Measurements from ENCODE around the gene ANKRD1.

ANKRD1 gene

DNA sequence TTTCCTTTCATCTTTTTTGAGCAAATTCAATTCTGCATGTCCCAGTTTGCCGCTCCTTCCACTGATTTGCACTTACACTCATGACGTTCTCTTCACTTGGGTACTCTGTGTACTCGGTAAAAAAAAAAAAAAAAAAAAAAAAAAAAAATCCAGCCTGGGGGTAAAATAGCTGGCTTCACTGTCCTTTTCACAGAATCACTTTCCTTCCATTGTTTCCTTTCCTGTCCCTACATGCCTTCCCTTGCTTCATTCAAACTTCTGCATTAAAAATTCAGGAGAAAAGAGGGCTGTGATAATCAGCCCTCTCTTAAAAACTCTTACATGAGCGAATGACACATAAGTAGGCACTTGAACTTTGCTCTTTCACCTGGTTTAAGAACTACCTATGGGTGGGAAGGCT lies 8.7 kb downstream of the ANKRD1 start:
- DNase-seq (ENCODE audit: low spot score) = no peak

DNA sequence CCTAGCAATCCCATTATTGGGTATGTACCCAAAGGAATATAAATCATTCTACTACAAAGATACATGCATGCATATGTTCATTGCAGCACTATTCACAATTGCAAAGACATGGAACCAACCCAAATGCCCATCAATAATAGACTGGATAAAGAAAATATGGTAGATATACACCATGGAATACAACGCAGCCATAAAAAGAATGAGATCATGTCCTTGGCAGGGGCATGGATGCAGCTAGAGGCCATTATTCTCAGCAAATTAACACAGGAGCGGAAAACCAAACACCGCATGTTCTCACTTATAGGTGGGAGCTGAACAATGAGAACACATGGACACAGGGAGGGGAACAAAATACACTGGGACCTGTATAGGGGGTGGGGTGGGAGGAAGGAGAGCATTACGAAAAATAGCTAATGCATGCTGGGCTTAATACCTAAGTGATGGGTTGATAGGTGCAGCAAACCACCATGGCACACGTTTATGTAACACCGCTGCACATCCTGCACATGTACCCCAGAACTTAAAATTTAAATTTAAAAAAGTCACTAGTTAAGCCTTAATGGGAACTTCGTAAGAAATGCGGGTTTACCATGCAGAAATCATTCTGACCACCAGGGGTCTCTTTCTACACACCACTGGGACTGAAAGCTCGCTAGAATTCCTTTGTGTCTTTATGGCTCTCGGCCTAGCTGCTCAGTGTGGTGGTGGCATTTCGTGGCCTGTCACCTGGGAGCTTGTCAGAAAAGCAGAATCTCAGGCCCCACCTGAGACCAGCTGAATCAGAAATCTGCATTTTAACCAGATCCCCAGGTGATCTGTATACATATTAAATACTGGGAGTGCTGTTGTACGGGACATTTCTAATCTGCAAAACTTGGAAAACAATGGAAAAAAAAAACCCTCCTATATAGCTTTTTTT lies 9.5 kb downstream of the ANKRD1 start:
- DNase-seq (ENCODE audit: low spot score) = peak; percentile 67

DNA sequence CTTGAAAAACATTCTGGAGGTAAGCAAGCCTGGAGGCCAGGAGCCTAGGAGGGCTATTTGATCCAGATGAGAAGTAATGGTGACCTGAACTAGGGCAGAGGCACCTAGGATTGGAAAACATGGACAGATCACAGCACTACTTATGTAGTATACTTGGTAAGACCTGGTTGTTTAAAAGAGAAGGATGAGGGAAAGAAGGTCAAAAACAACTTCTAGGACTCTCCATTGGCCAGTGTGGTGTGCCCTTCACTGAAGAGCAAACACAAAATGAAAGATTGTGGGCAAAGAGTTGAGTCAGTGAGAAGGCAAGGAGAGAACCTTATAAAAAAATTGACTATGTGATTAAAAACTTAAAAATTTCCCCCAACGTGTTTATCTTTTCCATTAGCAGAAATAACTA lies 14.3 kb downstream of the ANKRD1 start:
- no peak for DNase-seq (ENCODE audit: low spot score)

DNA sequence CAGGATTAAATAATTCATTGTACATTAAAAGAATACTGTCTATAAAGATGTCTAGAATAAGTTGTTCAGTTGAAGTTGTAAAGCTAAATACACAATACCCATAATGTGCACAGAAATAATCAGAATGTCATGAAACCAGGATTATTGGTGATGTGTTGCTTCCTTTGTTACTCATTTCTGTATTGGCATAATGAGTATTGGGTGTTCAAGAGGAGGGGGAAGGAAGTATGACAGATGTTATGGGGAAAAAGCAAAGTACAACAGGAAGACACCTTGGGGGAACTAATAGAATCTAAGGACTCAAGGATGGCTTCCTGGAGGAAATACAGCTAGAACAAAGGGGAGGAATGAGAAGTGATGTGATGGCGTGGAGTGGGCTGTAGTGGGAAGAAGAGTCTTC lies 15.0 kb downstream of the ANKRD1 start:
- DNase-seq (ENCODE audit: low spot score) = no peak

DNA sequence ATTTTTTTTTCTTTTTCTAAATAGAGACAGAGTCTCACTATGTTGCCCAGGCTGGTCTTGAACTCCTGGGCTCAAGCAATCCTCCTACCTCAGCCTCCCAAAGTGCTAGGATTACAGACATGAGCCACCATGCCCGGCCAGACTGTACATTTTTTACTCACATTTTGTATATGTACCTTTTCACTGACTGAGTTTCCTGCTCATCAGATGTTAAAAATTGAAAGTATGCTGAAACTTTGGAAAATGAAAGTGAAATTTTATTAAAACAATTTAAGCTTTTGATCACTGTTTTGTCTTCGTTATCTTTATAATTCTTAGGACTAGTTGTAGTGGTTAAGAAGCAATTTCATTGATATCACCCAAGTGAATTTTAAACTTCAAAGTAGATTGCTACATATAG lies 24.0 kb downstream of the ANKRD1 start:
- DNase-seq (ENCODE audit: low spot score) = peak; percentile 6

DNA sequence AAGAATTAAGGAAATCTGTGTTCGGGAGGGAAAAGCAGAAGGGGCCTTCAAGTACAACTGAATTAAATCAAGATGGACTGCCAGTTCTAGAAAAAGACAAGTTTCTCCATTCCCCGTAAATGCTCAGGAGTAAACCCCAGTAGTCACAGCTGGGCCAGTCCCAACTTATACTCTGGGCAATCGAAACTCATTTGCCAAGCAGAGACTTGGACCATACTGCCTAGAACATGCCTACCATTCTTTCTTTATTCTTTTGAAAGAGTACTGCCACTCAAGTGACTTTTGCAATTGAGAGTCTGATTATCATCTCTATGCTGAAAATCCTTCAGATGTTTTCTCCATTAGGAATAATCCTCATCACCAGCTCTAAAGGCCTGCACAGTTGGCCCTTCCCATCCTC lies 27.7 kb downstream of the ANKRD1 start:
- DNase-seq (ENCODE audit: low spot score) = no peak

DNA sequence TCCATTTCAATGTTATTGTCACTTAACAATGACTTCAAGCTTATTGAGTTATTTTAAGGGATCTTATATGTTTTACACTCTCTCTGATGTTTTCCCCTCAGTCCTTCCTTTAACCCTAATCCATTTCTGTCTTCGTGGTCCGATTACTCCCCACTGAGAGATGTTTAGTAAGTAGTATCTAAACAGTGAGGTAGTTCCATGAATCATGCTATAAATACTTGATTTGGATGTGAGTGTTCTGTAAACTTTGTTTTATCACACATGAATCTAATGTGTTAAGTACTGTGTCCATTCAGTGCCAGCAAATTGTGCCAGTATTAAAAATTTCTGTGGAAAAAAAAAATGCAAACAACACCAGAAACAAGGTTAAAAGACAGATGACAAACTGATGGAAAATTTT lies 30.5 kb downstream of the ANKRD1 start:
- no peak for DNase-seq (ENCODE audit: low spot score)

DNA sequence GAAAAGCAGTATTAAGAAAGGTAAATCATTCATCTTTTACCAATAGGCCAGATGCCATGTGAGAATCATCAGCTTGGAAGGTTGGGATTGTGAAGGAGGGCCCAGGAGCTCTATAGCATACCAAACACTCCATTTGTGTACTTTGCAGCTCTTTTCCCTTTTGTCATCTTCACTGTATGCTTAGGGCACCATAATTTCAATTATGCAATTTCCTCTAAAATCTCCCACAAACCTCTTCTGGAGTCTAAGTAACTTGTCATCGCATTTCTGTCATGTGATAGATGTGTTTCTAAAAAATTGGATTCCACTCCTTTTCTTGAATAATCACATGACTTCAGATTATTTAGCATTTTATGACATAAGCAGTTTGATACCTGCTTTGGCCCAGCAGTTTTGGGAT lies 31.3 kb downstream of the ANKRD1 start:
- no peak for DNase-seq (ENCODE audit: low spot score)

DNA sequence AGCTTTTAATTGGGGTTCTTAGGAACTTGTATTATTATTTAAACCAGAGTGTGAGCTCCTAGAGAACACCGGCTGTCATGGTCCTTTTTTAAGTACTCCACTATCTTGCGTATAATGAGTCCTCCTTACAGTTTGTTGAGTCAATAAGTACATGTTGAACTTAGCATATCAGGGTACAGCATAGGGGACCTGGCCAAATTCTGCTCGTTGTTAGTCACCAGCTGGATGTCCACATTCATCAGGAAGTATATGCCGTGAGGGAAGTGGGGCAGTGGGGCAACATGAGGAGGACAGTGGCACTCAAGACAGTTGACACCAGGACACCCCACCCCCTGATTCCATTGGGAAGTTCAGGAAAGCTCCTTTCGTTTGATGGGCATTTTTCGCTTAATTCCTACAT lies 32.5 kb downstream of the ANKRD1 start:
- no peak for DNase-seq (ENCODE audit: low spot score)

DNA sequence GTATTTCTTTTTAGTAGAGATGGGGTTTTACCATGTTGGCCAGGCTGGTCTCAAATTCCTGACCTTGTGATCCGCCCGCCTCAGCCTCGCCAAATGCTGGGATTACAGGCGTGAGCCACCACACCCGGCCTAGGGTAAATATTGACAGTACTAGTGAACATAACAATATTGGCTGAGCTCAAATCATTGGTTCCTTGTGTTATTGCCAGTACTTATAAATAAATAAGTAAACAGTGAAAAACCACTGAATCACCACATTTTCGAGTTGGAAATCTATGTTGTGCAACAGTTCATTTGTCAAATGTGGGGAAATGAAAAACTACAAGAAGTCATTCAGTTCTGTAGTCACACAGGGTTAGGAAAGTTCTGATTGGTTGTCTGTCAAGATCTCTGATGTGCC lies 33.3 kb downstream of the ANKRD1 start:
- no peak for DNase-seq (ENCODE audit: low spot score)

DNA sequence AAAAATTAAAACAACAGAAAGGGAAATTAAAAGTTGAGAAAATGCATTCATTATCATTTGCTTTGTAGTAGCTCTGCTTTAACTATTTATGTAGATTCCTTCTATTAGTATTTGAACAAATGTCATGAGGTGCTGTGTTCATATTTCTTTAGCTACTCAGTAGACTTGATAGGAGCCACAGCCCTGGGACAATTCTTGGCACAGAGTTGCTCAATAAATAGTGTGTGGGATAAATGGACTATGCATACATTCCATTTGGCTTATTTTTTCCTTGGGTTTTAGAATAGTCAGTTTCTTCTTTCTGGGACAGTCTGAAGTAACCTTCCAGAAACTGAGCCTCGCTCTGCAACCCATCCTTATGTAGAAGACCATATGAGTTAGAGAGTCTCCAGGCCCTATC lies 35.7 kb downstream of the ANKRD1 start:
- no peak for DNase-seq (ENCODE audit: low spot score)

DNA sequence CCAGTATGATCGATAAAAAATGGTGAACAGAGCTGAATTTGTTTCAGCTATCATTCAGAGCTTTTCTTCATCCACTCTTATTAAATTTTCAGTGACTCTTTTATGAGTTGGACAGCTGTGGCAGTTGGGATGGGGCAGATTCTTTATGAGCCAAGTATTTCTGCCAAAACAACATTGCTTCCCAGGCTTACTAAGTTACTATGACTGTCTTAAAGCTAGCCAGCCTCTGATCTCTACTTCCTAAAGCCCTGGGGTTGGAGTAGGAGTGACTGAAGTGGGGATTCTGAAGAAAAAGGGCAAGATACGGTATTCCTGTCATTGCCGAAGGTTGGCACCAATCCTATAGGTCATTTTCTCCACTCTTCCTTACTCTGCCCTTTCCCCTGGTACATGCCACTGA lies 36.5 kb downstream of the ANKRD1 start:
- no peak for DNase-seq (ENCODE audit: low spot score)

DNA sequence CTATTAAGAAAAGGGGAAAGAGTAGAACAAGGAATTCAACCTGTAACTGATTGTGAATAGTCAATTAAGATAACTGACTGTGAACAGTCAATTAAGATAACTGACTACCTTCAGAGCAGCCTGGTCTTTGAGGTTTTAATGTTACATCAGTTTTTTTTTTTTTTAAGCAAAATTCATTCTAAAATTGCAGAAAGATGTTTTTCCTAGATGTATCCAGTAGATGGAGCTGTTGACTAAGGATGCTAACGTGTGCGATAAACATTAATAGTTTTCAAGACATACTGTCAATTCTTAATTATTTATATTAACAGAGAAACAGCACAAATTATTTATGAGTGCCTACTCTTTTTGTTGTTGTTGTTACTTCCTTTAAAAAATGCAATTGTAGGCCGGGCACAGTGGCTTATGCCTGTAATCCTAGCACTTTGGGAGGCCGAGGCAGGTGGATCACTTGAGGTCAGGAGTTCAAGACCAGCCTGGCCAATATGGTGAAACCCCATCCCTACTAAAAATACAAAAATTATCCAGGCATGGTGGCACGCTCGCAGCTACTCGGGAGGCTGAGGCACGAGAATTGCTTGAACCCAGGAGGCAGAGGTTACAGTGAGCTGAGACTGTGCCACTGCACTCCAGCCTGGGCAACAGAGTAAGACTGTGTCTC lies 40.7 kb downstream of the ANKRD1 start:
- DNase-seq (ENCODE audit: low spot score) = peak; percentile 38

DNA sequence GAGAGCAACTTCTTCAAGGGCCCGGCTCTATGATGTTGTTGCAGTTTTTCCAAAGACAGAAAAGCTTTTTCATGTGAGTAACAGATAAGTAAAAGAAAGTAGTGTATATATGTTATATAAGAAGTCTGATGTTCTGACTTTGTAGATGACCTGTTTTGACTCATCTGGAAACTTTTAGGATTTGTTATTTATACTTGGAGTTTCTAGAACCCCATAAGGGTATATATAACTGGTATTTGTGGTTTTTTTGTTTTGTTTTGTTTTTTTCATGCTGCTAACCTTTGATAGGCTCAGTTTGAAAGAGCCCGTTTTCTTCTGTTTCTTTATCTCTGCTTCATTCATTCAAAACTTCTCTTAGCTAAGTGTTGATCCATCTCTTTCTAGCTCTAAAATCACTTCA lies 41.8 kb downstream of the ANKRD1 start:
- DNase-seq (ENCODE audit: low spot score) = no peak

DNA sequence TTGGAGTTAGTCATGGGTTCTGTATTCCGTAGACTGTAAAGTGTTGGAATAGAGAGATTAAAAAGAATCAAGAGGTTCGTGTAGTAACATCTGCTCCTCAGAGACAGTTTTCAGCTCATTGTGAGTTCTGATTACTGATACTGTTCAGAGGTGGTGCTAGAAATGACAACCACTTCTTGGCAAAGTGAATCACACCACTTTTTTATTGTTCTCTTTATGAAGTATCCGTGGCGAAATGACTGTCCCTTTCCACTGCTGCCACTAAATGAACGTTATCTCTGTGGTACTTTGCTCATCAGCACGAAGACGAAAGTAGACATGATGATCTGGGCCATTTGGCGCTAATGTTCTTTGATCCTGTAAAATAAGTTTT lies 48.3 kb downstream of the ANKRD1 start:
- no peak for DNase-seq (ENCODE audit: low spot score)

DNA sequence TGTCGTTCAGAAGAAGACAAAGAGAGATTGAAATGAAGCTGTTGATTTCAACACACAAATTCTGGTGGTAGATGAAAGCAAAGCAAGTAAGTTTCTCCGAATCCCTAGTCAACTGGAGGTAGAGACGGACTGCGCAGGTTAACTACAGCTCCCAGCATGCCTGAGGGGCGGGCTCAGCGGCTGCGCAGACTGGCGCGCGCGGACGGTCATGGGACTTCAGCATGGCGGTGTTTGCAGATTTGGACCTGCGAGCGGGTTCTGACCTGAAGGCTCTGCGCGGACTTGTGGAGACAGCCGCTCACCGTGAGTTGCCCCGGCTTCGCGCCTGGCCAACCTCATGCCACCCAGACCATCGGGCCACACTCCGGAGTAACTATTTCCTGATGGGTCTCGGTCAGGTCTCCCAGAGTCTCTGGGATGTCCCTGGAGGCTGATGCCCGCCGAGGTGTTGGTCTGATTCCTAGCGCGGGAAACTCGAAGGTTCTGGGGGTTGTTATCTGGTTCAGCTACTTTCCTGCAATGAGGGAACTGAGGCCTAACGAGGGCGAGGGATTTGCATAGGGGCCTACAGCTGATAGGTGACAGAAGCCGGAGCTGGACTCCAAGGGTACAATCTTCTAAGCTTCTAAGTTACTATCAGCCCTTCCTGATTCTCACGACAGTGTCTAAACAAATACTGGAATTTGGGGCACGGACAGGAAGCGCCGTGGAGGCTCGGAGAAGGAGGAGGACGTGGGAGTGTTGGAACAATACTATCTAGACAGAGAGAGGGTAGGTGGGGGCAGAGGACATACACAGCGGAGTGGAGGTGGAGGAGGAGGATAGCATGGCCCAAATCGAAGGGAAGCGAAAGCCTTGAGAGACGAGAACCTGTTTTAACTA lies 48.9 kb downstream of the ANKRD1 start, which contains the start of gene RPP30:
TSS of gene RPP30 (plus strand) at position 209 of the 882 bp plus-strand sequence. CDS start at position 222, 13 bp downstream.
- peak; percentile 80 for DNase-seq (ENCODE audit: low spot score)

DNA sequence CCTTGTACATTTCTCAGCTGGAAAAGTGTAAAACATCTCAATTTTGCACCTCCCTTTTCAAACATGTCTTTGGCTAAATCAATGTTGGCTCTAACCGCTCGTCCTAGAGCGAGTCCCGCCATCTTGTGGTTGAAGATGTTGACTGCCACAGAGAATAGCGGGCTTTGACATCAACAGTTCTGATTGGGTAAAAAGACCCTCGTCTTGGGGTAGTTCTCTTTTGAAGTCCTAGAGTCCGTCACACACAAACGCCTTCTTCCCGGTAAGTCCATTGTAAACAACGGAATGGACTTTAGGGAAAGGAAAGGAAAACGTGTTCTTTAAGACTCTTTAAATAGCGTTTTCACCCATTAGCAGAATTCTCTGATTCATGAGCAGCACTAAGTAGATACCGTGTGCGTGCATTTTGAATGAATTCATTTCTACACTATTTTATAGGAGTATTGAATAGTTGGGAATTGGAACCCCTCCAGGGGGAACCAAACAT lies 49.6 kb downstream of the ANKRD1 start:
- DNase-seq (ENCODE audit: low spot score) = peak; percentile 50

DNA sequence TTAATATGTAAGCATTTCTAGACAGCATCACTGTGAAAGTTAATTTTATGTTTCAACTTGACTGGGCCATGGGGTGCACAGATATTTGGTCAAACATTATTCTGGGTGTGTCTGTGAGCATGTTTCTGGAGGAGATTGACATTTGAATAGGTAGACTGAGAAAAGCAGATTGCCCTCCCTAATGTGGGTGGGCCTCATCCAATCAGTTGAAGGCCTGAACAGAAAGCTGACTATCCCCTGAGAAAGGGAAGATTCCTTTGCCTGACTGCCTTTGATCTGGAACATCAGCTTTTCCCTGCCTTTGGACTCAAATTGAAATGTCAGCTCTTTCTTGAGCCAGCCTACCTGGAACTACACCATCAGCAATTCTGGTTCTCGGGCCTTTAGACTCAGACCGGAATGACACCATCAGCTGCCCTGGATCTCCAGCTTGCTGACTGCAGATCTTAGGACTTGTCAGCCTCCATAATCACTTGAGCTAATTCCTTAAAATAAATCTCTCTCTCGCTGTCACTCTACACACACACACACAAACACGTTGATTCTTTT lies 54.8 kb downstream of the ANKRD1 start:
- no peak for DNase-seq (ENCODE audit: low spot score)

DNA sequence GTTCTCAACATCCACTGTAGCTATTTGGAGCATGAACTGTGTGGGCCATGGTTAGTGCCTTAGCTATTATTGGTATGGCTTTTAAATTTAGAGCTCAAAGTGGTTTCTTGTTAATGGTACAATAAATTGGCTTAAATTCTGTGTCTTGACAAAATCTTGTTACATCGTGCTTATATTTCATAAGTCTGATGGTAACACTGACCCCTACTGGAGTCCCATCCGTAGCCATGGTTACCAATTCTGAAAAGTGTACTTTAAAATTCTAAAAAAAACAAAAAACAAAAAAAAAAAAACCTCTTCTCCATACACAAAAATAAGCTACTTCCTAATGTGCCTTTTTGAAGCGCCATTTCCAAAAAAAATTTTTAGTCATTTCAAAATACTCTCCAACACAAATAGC lies 55.5 kb downstream of the ANKRD1 start:
- no peak for DNase-seq (ENCODE audit: low spot score)

DNA sequence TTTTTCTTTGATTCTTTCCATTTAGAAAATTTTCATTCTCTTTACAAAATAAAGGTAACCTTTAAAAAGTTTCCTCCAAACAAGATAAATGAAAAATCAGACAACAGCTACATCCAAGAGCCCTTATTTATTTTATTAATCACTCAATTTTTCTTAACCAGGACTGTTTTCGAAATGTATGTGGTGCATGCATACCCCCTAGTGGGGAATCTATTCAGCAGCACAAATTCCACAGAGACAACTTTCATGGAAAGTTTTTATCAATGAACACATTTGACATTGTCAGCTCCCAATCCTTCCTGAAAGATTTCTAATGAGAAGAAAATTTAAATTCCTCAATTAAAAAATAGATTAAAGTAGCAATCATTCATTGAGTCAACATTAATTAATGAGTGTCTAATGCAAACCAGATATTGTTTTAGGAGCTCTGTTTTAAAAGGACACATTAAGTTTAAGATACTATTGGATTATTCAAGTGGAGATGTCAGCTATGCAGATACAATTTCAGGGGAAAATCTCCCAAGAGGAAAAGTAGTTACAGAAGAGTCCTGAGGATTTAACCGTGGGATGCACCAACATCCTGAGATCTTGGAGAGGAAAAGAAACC lies 57.9 kb downstream of the ANKRD1 start:
- DNase-seq (ENCODE audit: low spot score) = no peak

Data from CD4-positive, alpha-beta T cell treated with Interleukin-15 for 4 hours (primary cell).